SK-N-SH (cell line): ENCODE data around the gene ZNF442.
A peak's percentile ranks its signal among the peaks of the same experiment; 100 is the strongest.

Experiments used
- CHD2 ChIP-seq: fragments of 150-350 bp; IDR thresholded peaks from 2 replicates; pipeline ENCODE4 v1.6.1; 2018; ENCODE audit warnings: low read length; ENCODE audit not compliant: partially characterized antibody
- GABPA ChIP-seq: IDR thresholded peaks from 2 replicates; pipeline ENCODE4 v1.4.0; 2012; ENCODE audit warnings: low read depth, mild to moderate bottlenecking
- NFIC ChIP-seq: IDR thresholded peaks from 2 replicates; pipeline ENCODE4 v1.4.0; 2012; ENCODE audit warnings: borderline replicate concordance
- TF ChIP-seq, protein P1 (sequence below): fragments of 200-600 bp; sonication (generic); IDR thresholded peaks from 2 replicates; pipeline ENCODE4 v1.6.1; 2017; ENCODE audit warnings: antibody characterized with exemption, mild to moderate bottlenecking, moderate library complexity

DNA sequence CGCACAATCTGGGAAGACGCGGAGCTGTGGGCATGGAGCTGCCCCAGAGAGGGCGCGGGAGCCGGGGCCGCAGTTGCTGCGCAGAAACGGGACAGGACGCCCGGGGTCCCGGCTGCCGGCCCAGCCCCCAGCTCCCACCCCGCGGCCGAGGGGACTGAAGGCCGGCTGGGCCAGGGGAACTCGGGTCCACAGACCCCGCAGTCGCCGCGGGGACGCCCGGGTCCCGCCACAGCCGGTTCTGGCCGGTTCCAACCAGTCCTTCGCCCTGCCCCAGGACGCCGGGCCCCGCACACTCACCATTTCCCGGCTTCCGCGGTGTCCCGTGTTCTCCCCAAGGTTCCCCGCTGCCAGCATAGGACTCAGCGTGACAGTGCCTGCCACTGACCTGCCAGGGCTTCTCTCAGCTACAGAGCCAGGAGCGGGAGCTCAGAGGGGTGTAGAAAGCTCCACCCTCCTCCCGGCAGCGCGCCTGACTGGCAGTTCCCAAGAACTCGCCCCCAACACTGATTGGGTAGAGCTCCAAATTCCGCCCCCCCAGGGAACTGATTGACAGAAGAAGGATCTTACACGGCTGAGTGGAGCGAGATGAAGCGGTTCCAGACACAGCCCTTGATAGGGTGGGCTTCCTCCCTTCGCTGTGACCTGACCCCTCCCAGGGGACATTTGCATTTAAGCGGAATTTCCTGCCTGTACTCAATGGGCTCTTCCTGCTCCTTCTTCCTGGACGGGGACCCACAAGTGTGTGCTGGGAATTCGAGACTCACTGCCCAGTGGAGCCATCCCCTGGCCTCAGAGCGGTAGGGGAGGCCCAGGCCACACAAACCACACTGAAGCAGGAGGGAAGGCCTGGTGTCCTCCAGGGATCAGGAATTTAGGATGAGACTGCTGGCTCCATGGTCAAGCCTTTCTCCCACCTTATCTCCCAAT lies at the start of gene ZNF442:
- TF ChIP-seq NFIC = no peak
- TF ChIP-seq, protein P1, sequence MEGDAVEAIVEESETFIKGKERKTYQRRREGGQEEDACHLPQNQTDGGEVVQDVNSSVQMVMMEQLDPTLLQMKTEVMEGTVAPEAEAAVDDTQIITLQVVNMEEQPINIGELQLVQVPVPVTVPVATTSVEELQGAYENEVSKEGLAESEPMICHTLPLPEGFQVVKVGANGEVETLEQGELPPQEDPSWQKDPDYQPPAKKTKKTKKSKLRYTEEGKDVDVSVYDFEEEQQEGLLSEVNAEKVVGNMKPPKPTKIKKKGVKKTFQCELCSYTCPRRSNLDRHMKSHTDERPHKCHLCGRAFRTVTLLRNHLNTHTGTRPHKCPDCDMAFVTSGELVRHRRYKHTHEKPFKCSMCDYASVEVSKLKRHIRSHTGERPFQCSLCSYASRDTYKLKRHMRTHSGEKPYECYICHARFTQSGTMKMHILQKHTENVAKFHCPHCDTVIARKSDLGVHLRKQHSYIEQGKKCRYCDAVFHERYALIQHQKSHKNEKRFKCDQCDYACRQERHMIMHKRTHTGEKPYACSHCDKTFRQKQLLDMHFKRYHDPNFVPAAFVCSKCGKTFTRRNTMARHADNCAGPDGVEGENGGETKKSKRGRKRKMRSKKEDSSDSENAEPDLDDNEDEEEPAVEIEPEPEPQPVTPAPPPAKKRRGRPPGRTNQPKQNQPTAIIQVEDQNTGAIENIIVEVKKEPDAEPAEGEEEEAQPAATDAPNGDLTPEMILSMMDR = peak; percentile 61
- no peak for TF ChIP-seq CHD2
- peak; percentile 66 for TF ChIP-seq GABPA
